Thyroid gland (tissue), 4 donors: Measurements from ENCODE around the gene TALDO1. TPM values are rescaled to one million over a fixed set of nuclear protein-coding genes. Genes with fewer than 3 reads are reported as not detected.
A peak's percentile ranks its signal among the peaks of the same experiment; 100 is the strongest.

Experiments used
- DNase-seq, 2 donors: peaks; one replicate each; pipeline ENCODE4 v3.0.0-alpha.2; 2019
- H3K27ac ChIP-seq, 3 donors: fragments of 200-600 bp; sonication (generic); 1 replicate in 2 of 3; 2 replicates in 1 of 3; pipeline ENCODE4 v1.5.1; 2016 to 2019; ENCODE audit warnings: mild to moderate bottlenecking in 1 of 3, moderate library complexity in 1 of 3
- H3K27me3 ChIP-seq: fragments of 200-600 bp; sonication (generic); one replicate; pipeline ENCODE4 v1.5.1; 2019
- H3K36me3 ChIP-seq, 2 donors: fragments of 200-600 bp; sonication (generic); one replicate each; pipeline ENCODE4 v1.5.1; 2016 to 2019
- H3K4me1 ChIP-seq, 2 donors: fragments of 200-600 bp; sonication (generic); one replicate each; pipeline ENCODE4 v1.5.1; 2017 to 2019
- H3K4me3 ChIP-seq, 3 donors: fragments of 200-600 bp; sonication (generic); replicated peaks in 1 of 3; 1 replicate in 2 of 3; 2 replicates in 1 of 3; pipeline ENCODE4 v1.5.1; 2016; ENCODE audit warnings: mild to moderate bottlenecking in 1 of 3
- H3K9me3 ChIP-seq: fragments of 200-600 bp; sonication (generic); one replicate; pipeline ENCODE4 v1.5.1; 2017
- CTCF ChIP-seq, 6 experiments: fragments of 200-600 bp in 3 of 6; fragments of 450-650 bp in 3 of 6; sonication (generic) in 3 of 6; IDR thresholded peaks; one replicate each; pipeline ENCODE4 v1.5.1; 2016 to 2019; ENCODE audit warnings: antibody characterized with exemption in 6 of 6, mild to moderate bottlenecking in 2 of 6, inconsistent platforms in 1 of 6, moderate library complexity in 1 of 6
- POLR2A ChIP-seq, 2 donors: fragments of 450-650 bp; IDR thresholded peaks; one replicate each; pipeline ENCODE4 v1.6.1; 2017; ENCODE audit warnings: antibody characterized with exemption in 2 of 2, mild to moderate bottlenecking in 2 of 2, moderate library complexity in 1 of 2
- WGBS, 2 donors: methylation state at CpG; one replicate each; pipeline ENCODE4 v1.1.5; 2017; 5-methylcytosine and 5-hydroxymethylcytosine counted together
- intact Hi-C: fragments of 100-400 bp; cut with DNase I; formaldehyde crosslinking; loops from one replicate; pipeline ENCODE4 v1.15.1; 2023
- total RNA-seq, 4 donors: library from RNA; depleted of rRNA; stranded (reverse); fragments of >200 nt; gene quantifications; one replicate each; pipeline ENCODE4 v1.2.3, GENCODE V29; 2016

TALDO1 gene
- total RNA-seq = 100 to 1,000 TPM; 300 to 965 (median 558) TPM

GRCh38 chr11:747158-748006 lies at the start of gene TALDO1:
Gene TALDO1, plus strand, starts transcription at chr11:747464. Its CDS starts 18 bp downstream, at chr11:747482.
- WGBS, 2 donors = 0 to 6% methylated on average over 7 to 10 of the region's 112 CpGs
- Histone ChIP-seq H3K27me3 (no peaks in the 10 kb centered on the region), H3K27ac (peak within 1 kb of the TSS; percentile 87 to 95 (median 88)), H3K4me3 (peak within 1 kb of the TSS; percentile 78 to 99 (median 94)), H3K9me3 (no peaks in the 10 kb centered on the region), H3K36me3 (no peaks in the 10 kb centered on the region), H3K4me1 (peaks cover 23 to 27% of the 10 kb centered on the region in 2 donors)
- peak; percentile 60 to 92 for TF ChIP-seq POLR2A (IDR thresholded peaks at IDR 0.05)
- TF ChIP-seq CTCF (IDR thresholded peaks at IDR 0.05) = peak in 3 of 6 experiments; percentile 8 to 53 (median 41)
- intact Hi-C loops = no loop called here
- peak; percentile 92 to 94 for DNase-seq

GRCh38 chr11:697811-698311 lies 49.4 kb upstream of the TALDO1 start:
- H3K9me3 ChIP-seq = no peaks in the 10 kb centered on the region
- no peak for TF ChIP-seq POLR2A (IDR thresholded peaks at IDR 0.05)
- no peak for TF ChIP-seq CTCF (IDR thresholded peaks at IDR 0.05)
- H3K4me3 ChIP-seq = no peak overlapping the region
- peaks cover 0 to 3% of the 10 kb centered on the region in 2 donors for H3K36me3 ChIP-seq
- no peak for DNase-seq
- H3K27ac ChIP-seq = peak overlapping the region; percentile 73 to 100 (median 98)
- H3K4me1 ChIP-seq = peaks cover 39 to 71% of the 10 kb centered on the region in 2 donors
- 90 to 93% methylated on average over 11 of the region's 11 CpGs for WGBS, 2 donors
- no peaks in the 10 kb centered on the region for H3K27me3 ChIP-seq
- intact Hi-C loops = no loop called here

GRCh38 chr11:698493-699115 lies 48.7 kb upstream of the TALDO1 start:
- TF ChIP-seq POLR2A (IDR thresholded peaks at IDR 0.05) = no peak
- TF ChIP-seq CTCF (IDR thresholded peaks at IDR 0.05) = no peak
- peaks cover 31 to 71% of the 10 kb centered on the region in 2 donors for H3K4me1 ChIP-seq

GRCh38 chr11:699116-699508 lies 48.2 kb upstream of the TALDO1 start:
- H3K4me1 ChIP-seq = peaks cover 26 to 66% of the 10 kb centered on the region in 2 donors
- no peaks in the 10 kb centered on the region for H3K9me3 ChIP-seq
- intact Hi-C loops = no loop called here
- peaks cover 0 to 3% of the 10 kb centered on the region in 2 donors for H3K36me3 ChIP-seq
- H3K4me3 ChIP-seq = no peak overlapping the region
- TF ChIP-seq CTCF (IDR thresholded peaks at IDR 0.05) (no peak), POLR2A (IDR thresholded peaks at IDR 0.05) (no peak)
- H3K27ac ChIP-seq = peak overlapping the region in 2 of 3 donors; percentile 48 to 100
- no peaks in the 10 kb centered on the region for H3K27me3 ChIP-seq
- DNase-seq = no peak
- WGBS, 2 donors = 94 to 97% methylated on average over 7 of the region's 7 CpGs

More at GRCh38 chr11:698493-699115, 48.7 kb upstream of the TALDO1 start:
- Histone ChIP-seq H3K9me3 (no peaks in the 10 kb centered on the region), H3K27ac (peak overlapping the region in 2 of 3 donors; percentile 98 to 100), H3K27me3 (no peaks in the 10 kb centered on the region), H3K4me3 (no peak overlapping the region), H3K36me3 (peaks cover 0 to 3% of the 10 kb centered on the region in 2 donors)
- 85% methylated on average over 17 of the region's 17 CpGs for WGBS, 2 donors
- no peak for DNase-seq
- intact Hi-C loops = no loop called here
